HG03175 (cell line): ENCODE results near the gene CEL.
"Not testable (repeated sequence)": the region's sequence is repeated elsewhere in the genome, so short reads cannot be mapped to it uniquely, and the experiment has no call there.

Experiments used
- ATAC-seq: cut with Tn5 transposase; IDR thresholded peaks from one replicate; pipeline ENCODE4 v1.9.1; 2021; ENCODE audit warnings: mild to moderate bottlenecking, moderate library complexity; ENCODE audit not compliant: unreplicated experiment

The CEL gene

GRCh38 chr9:133063159-133063499 lies 1.3 kb downstream of the CEL start:
- no peak for ATAC-seq

GRCh38 chr9:133063500-133064231 lies 1.9 kb downstream of the CEL start:
- no peak for ATAC-seq

- ATAC-seq = no peak
Observed at GRCh38 chr9:133064241-133065069, 2.7 kb downstream of the CEL start.

GRCh38 chr9:133065070-133065388 lies 3.2 kb downstream of the CEL start:
- no peak for ATAC-seq

- no peak for ATAC-seq
Observed at GRCh38 chr9:133066181-133066983, 4.6 kb downstream of the CEL start.

- no peak for ATAC-seq
Observed at GRCh38 chr9:133067006-133067405, 5.2 kb downstream of the CEL start.

- no peak for ATAC-seq
Observed at GRCh38 chr9:133067813-133068212, 6.0 kb downstream of the CEL start.

GRCh38 chr9:133068431-133068830 lies 6.7 kb downstream of the CEL start:
- ATAC-seq = not testable (repeated sequence)

GRCh38 chr9:133070500-133070961 lies 8.8 kb downstream of the CEL start:
- not testable (repeated sequence) for ATAC-seq

- ATAC-seq = not testable (repeated sequence)
Observed at GRCh38 chr9:133070985-133071384, 9.2 kb downstream of the CEL start.

GRCh38 chr9:133071484-133072150 lies 9.8 kb downstream of the CEL start:
- ATAC-seq = no peak

- ATAC-seq = not testable (repeated sequence)
Observed at GRCh38 chr9:133072210-133072609, 10.4 kb downstream of the CEL start.

GRCh38 chr9:133073086-133074014 lies 11.6 kb downstream of the CEL start:
- ATAC-seq = no peak

- no peak for ATAC-seq
Observed at GRCh38 chr9:133074111-133074651, 12.4 kb downstream of the CEL start.

- no peak for ATAC-seq
Observed at GRCh38 chr9:133075925-133076630, 14.3 kb downstream of the CEL start.

GRCh38 chr9:133076691-133077090 lies 14.9 kb downstream of the CEL start:
- no peak for ATAC-seq

- ATAC-seq = no peak
Observed at GRCh38 chr9:133078486-133078885, 16.7 kb downstream of the CEL start.

GRCh38 chr9:133080161-133080560 lies 18.4 kb downstream of the CEL start:
- ATAC-seq = no peak
